ENCODE data around the gene TMPRSS5.
"Not testable (repeated sequence)": the region's sequence is repeated elsewhere in the genome, so short reads cannot be mapped to it uniquely, and the experiment has no call there.

Gene TMPRSS5

DNA sequence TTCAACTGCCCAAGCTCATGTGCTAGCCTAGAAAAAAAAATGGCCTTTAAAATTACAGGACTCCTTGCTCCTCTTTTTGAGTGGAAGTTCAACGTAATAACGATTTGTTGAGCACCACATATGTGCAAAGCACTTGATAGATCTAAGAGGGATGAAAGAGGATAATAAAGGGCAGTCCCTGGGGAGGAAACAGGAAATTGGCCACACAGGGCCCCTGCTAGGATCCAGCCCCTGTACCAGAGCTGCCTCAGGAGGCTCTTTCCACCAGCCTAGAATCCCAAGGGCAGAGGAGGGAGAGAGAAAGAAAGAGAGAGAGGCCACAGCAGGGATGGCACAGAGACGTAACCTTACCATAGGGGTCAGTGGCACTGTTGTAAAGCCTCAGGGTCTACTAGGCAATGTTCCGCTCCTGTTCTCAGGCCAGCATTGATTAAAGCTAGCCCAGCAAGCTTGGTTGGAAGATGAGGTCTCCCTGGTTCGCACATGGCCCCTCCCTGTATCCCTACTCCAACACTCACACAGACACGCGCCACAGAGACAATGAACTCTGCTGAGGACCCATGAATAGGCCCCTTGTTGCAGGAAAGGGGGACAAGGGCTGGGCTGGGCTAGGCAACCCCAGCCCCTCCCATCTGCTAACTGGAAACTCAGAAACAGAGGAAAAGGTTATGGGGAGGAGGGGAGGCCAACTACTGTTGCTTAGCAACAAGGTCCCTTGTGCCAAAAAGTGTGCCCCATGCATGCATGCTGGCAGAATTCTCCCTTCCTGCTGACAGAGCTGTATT lies at the start of gene TMPRSS5:
TSS of gene TMPRSS5 (minus strand) at position 438 of the 785 bp plus-strand sequence. CDS start at position 354, 84 bp downstream.
- DNase-seq (ENCODE audit: low read depth), result no peak

DNA sequence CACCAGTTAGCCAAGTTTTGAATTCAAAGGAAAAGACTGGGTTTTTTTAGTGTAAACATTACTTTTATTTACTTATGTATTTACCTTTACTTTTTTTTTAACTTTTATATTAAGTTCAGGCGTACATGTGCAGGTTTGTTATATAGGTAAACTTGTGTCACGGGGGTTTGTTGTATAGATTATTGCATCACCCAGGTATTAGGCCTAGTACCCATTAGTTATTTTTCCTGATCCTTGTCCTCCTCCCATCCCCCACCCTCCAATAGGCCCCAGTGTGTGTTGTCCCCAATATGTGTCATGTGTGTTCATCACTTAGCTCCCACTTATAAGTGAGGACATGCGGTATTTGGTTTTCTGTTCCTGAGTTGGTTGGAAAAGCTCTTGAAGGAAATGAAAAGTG lies 46.8 kb upstream of the TMPRSS5 start:
- no peak for DNase-seq (ENCODE audit: low read depth)

DNA sequence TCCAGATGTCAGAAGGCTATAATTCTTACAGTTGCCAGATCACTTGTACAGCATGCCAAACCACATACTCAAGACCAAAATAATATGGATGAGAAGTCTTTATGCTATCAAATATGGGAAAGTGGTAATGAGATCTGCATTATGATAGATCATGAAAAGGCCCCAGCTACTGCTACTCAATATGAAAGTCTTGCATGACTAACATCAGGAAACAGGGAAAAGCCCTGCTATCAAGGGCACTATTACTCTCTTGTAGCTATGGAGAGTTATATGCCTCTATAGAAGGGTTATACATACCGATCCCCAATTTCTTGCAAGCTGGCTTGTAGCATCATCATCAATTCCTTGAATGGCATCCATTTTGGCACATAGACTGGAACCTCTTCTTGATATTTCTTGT lies 30.2 kb upstream of the TMPRSS5 start:
- DNase-seq (ENCODE audit: low read depth), result no peak

DNA sequence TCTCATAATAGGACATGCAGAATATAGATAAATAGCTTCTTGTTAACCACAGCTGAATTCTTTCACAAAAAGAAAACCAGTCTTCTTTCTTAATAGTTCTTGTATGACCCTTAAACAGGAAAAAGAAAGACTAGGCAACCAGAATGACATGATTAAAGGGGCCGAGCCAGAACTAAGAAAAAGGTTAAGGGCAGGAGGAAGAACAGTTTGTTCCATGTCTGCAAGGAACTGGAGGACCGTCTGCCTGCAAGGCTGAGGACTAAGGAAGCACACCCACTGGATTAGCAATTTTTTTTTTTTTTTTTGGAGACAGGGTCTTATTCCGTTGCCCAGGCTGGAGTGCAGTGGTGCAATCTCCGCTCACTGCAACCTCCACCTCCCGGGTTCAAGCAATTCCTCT lies 26.0 kb upstream of the TMPRSS5 start:
- DNase-seq (ENCODE audit: low read depth), result no peak

DNA sequence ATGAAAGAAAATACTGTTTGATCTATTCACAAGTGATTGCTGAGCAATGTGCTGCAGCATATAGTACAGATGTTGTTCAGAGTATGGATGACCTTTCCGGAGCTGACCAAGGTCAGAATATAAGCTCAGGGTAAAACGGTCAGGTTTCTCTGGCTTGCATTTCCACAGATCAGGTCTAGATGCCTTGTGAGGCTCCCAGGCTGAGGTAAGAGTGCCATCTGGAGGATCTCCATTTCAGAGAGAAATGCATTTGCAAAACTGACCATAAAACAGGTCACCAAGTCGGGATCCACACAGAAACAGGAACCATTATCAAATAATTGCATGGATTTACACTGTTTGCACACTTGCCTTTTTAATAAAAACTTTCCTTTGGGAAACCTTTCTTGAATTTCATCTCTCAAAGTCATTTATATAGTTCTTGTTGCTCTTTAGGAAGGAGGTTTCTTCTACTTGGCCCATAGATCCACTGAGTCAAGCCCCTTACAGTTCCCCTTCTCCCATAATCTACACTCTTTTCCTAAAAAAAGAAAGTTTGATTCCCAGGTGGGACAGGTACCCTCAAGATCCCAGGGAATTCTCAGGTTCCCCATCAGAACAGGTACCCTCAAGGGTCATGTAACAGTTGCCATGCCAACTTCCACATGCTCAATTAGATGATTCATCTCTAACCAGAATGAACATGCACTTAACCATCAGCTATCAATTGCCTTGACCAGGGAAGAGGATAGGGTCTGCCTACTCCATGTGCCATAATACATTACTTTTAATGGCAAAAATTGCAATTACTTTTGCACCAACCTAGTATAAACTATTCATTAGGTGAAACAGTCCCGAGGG lies 25.0 kb upstream of the TMPRSS5 start:
- no peak for DNase-seq (ENCODE audit: low read depth)

DNA sequence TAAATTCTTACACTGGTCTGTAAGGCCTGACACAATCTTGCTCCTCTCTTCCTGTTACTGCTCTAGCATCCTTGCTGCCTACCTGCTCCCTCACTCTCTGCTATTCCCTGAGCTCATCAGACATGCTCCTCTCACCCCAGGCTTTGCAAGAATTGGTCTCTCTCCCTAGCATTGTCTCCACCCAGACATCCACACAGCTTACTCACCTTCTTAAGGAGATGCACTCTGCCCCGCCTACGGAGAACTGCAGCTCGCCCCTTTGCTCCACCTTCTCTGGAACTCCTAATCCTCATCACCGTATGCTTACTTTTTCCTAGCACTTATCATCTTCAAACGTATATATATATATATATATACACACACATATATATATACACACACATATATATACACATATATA lies 23.3 kb upstream of the TMPRSS5 start:
- no peak for DNase-seq (ENCODE audit: low read depth)

DNA sequence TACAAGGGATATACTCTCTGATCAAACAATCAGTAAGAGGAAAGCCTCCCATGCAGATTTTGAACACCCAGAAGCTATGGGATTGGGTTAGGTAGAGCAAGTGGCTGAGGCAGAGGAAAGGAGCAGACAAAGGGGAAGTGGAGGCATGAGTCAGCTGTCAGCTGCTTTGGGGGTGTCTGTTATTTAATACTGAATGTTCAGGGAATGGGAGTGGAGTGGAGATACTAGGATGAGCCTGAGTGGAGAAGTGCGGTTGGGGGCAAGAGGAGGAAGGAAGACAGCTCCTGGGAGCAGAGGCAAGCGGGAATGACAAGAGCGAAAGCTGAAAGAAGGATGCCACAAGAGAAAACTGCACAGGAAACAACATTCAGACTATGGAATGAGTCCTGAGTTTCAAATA lies 22.7 kb upstream of the TMPRSS5 start:
- DNase-seq (ENCODE audit: low read depth), result no peak

DNA sequence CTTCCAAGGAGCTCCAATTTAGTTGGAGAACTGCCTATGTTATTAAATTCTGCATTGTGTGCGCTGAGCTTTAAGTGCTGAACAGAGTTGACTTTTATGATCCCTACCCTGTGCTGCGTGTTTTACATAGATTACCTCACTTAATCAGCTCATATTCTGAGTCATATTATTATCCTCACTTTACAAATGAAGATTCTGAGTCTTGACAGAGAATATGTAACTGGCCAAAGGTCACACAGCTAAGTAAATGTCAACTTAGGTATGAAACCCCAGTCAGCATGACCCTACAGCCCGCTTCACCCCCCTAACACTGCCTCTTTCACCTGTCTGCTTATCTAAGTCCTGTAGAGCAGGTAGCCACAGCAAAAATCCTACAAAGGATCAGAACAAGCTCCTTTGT lies 19.8 kb upstream of the TMPRSS5 start:
- no peak for DNase-seq (ENCODE audit: low read depth)

DNA sequence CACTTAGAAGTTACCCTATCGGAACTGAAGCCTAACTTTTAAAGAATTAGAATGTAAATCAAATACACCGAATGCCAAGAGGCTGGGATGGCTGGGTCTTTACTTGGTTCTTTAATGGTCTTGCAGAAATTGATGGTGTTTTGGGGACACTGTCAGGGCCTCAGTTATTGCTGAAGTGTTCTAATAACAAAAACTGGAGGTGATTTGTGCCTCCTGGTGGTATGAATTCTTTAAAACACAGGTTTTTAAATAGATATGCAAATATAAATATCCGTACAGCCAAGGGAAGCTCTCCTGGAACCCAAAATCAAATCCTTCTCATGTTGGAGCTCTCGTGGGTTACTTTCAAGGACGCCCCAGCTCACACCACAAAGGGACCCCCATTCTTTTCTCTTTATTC lies 19.3 kb upstream of the TMPRSS5 start:
- no peak for DNase-seq (ENCODE audit: low read depth)

DNA sequence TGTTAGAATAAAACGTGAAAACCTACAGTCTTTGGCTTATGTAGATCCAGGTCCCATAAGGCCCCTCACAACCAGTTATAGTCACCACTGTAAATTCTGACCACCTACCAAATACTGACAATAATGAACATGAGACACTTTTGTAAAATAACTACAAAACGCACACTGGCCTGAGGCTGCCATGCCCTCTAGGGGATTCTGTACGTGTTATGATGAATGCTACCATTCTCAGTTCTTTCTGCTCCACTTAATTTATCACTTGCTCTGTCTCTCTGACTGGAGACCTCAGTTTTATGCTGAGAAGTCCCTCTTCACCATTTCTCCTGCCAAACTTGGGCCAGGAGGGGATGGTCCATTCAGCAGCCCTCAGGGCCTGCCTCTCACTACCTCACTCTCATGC lies 18.7 kb upstream of the TMPRSS5 start:
- DNase-seq (ENCODE audit: low read depth), result no peak

DNA sequence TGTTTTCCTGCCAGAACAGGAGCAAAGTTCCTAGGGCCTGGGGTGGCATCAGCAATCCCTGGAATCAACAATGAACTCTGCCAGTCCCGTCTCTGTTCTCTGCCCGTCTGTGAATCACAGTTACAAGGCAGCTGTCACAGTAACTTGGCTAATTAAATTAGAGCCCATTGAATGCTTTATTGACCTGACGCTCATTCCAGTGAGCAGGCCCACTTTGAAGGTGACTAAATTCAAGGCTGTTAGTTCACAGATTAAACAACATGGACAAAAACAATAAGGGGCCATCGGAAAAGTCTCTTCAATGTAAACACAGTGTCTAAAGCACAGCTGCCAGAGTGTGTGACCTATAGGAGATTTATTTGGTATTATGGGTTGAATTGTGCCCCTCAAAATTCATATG lies 17.7 kb upstream of the TMPRSS5 start:
- DNase-seq (ENCODE audit: low read depth), result no peak

DNA sequence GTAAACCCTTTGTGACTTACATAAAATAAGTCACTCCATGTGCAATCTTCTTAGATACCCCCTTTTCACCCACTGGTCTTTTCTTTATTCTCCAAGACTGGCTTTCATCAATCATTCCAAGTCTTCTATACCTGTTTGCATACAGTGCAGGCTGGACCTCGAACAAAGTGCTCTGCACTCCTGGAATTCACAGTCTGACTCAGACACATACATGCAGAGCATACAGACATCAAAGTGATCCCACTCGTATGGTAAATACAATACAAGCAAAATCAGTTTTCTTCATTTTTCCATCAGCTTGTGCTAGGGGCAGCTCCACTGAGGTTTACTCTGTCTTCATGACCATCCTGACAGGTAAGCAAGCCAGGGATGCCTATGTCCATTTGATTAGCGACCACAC lies 16.8 kb upstream of the TMPRSS5 start:
- no peak for DNase-seq (ENCODE audit: low read depth)

DNA sequence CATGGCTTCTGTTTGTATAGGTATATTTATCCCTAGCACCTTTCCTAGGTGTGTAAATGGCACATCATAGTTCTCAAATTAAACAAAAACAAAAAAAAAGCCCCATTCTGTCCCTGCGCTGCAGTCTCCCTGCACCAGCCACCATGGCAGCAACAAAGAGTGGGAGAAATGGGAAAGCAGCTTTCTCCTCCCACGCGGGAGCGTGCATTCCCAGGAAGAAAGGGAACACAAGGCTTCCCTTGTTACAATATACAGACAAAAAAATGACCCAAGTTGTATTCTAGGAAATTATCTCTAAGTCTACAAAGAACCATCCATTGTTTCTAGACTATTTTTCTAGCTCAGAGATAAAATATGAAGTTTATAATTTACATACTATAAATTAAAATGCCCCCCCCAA lies 16.1 kb upstream of the TMPRSS5 start:
- DNase-seq (ENCODE audit: low read depth), result no peak

DNA sequence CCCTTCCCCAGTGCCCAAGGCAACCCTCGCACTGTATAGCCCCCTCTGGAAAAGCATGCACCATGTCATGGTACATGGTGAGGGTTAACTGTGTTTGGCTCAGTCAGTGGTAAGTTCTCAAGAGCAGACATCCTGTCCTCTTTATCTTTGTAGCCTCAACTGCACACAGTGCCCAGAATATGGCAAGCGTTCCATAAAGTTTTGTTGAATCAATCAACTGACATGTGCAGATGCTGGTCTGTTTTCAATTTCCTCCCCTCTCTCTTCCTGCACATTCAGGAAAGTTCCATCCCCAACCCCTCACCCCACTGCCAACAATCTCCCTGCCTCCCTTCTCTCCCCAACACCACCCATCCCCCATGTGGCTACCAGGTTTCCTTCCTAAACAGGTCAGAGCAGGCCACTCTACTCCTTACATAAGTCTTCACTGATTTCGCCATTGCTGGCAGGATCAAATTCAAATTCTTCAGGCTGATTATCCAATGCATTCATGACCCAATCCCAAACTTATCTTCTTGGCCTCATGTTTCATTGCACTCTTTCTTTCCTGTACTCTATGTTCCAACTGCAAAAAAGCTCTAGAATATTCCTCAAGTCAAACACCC lies 15.5 kb upstream of the TMPRSS5 start:
- DNase-seq (ENCODE audit: low read depth), result no peak

DNA sequence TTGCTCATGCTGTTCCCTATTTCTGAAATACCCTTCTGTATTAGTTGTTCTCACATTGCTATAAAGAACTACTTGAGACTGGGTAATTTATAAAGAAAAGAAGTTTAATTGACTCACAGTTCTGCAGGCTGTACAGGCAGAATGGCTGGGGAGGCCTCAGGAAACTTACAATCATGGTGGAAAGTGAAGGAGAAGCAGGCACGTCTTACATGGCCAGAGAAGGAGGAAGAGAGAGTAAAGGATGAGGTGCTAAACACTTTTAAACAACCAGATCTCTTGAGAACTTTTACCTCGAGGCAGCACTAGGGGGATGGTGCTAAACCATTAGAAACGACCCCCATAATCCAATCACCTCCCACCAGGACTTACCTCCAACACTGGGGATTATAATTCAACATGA lies 14.4 kb upstream of the TMPRSS5 start:
- not testable (repeated sequence) for DNase-seq (ENCODE audit: low read depth)

DNA sequence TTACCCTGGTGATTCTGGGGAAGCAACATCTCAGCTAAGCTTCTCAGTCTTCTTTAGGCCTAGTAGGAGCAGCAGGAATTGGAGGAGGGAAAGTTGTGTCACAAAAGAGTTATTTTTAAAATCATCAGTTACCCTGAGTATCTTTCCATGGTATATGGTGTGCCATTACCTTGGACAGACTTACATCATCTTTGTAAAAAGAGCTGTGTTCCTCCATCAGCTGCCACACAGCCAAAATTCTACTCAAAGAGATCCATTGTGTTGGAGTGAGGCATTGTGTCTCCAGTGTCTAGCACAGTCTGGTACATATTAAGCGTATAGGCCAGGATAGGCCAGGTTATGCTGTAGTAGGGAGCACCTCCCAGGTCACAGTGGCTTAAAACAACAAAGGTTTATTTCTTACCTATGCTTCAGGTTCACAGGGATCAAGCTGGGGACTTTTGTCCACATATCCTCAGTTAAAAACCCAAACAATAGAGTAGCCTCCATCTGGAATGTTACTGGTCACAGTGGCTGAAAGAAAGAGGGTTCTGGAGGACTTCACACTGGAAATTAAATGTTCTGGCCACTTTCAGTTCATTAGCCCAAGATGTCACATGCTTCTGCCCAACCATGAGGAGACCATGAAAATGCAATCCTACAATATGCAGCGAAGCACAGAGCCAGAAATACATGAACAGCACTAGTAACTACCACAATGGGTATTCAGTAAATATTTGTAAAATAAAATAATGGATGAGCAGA lies 9.9 kb upstream of the TMPRSS5 start:
- DNase-seq (ENCODE audit: low read depth), result no peak

DNA sequence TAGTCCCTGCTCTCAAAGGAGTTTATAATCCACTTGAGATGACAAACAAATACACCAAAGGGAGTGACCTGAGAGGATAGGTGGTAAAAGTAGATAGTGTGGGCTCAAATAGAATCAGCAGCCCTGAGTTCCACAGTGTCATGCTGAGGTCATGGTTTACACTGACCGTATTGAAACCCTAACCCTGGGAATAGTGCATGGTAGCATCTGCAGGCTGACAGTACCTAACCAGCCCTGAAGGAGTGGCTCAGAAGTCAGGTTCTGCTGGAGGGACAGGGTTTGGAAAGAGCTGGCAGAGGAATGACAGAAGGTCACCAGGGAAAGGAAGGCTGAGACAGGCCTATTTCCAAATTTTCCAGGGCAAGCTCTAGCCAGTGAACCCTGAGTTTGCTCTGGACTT lies 9.2 kb upstream of the TMPRSS5 start:
- no peak for DNase-seq (ENCODE audit: low read depth)

DNA sequence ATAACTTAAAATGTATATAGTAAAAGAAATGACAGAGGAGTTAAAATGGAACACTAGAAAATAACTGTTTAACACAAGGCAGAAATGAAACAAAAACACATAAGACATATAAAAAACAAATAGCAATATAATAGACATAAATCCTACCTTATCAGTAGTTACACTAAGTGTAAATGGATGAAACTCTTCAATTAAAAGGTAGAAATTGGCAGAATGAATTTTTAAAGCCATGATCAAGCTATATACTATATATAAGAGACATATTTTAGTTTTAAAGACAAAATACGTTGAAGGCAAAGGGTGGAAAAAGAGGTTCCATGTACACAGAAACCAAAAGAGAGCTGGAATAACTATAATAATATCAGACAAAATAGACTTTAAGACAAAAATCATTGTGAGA lies 4.9 kb upstream of the TMPRSS5 start:
- DNase-seq (ENCODE audit: low read depth), result no peak

DNA sequence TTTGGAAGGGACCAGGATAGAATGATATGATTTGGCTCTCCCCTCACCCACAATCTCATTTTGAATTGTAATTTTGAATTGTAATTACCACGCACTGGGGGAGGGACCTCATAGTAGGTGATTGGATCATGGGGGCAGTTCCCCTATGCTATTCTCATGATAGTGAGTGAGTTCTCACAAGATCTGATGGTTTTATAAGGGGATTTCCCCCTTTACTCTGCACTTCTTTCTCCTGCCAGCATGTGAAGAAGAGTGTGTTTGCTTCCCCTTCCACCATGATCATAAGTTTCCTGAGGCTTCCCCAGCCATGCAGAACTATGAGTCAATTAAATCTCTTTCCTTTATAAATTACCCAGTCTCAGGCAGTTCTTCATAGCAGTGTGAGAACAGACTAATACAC lies 2.6 kb downstream of the TMPRSS5 start:
- DNase-seq (ENCODE audit: low read depth), result not testable (repeated sequence)

DNA sequence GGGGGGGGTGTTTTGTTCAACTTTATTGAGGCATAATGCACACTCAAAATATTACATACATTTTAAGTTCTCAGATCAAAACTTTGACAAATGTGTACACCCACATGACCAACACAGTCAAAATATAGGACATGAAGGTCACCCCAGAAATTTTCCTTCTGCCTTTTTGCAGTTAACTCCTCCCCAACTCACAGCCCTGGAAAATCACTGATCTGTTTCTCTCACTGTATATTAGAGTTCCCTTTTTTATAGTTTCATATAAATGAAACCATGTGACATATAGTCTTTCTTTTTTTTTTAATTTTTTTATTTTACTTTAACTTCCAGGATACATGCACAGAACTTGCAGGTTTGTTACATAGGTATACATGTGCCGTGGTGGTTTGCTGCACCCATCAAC lies 4.6 kb downstream of the TMPRSS5 start:
- no peak for DNase-seq (ENCODE audit: low read depth)

DNA sequence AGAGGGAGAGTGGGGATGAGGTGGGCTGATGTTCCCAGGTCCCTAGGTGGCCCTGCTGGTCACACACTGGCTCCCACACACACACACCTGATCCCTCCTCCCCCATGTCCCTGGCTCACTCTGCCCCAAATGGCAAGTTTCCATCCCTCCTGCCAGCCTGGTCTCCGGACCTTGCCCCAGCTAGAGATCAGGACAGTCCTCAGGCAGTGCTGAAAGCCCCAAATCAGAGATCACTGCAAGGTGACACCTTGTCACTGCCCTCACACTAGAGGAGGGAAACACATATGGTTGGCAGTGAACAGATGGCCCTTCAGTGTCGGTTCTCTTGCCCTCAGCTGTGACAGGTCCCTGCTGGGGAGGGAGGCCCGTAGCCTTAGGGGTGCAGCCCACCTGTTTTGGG lies 7.6 kb downstream of the TMPRSS5 start:
- DNase-seq (ENCODE audit: low read depth), result no peak

DNA sequence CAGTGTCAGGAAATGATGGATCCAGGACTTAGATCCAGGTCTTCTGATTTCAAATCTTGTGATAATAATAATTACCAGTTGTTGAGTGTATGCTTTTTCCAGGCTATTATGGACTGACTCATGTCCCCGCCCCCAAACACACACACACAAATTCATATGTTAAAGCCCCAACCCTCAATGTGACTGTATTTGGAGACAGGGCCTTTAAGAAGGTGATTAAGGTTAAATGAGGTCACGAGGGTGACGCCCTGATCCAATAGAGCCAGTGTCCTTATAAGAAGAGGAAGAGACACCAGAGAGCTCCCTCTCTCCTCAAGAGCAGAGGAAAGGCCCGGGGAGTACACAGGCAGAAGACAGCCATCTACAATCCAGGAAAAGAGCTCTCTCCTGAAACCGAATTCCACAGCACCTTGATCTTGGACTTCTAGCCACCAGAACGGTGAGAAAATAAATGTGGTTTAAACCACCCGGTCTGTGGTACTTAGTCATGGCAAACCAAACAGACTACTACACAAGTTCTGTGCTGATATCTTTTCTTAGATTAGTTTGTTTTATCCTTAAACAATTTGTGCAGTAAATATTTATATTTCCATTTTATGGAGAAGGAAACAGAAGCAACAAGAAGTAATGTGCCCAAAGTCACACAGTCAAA lies 8.2 kb downstream of the TMPRSS5 start:
- no peak for DNase-seq (ENCODE audit: low read depth)
